Calu3 (cell line): ENCODE results near the gene PLCL2. TPM values are rescaled to one million over a fixed set of nuclear protein-coding genes. Genes with fewer than 3 reads are reported as not detected.
A peak's percentile ranks its signal among the peaks of the same experiment; 100 is the strongest.

Experiments used
- BruUV-seq: library from RNA; stranded (reverse); fragments of 400-500 nt; replicated peaks from 2 replicates; lab custom pipeline; 2021; lab: Mats Ljungman, UMichigan
- CTCF ChIA-PET: fragments of 300-600 bp; sonication (Branson Sonifier 250); formaldehyde crosslinking; loops from one replicate; lab custom pipeline; 2022; ENCODE audit warnings: antibody characterized with exemption; lab: Charles Lee
- DNase-seq: peaks from one replicate; pipeline ENCODE4 v3.0.0; 2022
- H3K27ac Mint-ChIP-seq: one replicate; pipeline ENCODE4 v1.8.0; 2022; ENCODE audit warnings: mixed read lengths; ENCODE audit not compliant: unreplicated experiment
- H3K27me3 Mint-ChIP-seq: one replicate; pipeline ENCODE4 v1.8.0; 2022; ENCODE audit warnings: mixed read lengths; ENCODE audit not compliant: unreplicated experiment
- H3K36me3 Mint-ChIP-seq: one replicate; pipeline ENCODE4 v1.8.0; 2022; ENCODE audit warnings: mild to moderate bottlenecking, moderate library complexity, mixed read lengths; ENCODE audit not compliant: insufficient read depth, unreplicated experiment
- H3K4me1 Mint-ChIP-seq: one replicate; pipeline ENCODE4 v1.8.0; 2022; ENCODE audit warnings: mild to moderate bottlenecking, low read depth, mixed read lengths; ENCODE audit not compliant: unreplicated experiment
- H3K4me3 Mint-ChIP-seq: one replicate; pipeline ENCODE4 v1.8.0; 2022; ENCODE audit warnings: mild to moderate bottlenecking, low read depth, moderate library complexity, mixed read lengths; ENCODE audit not compliant: unreplicated experiment
- H3K9me3 Mint-ChIP-seq: one replicate; pipeline ENCODE4 v1.8.0; 2022; ENCODE audit warnings: low read depth, mixed read lengths; ENCODE audit not compliant: unreplicated experiment
- intact Hi-C: fragments of 100-400 bp; cut with micrococcal nuclease; formaldehyde crosslinking; loops from one replicate; pipeline ENCODE4 v1.10.0; 2022; ENCODE audit not compliant: unreplicated experiment
- total RNA-seq: library from RNA; stranded (reverse); gene quantifications from 2 replicates; pipeline ENCODE4 v1.2.3, GENCODE V29; 2022
- TF ChIP-seq, protein P1 (sequence below): fragments of 200-600 bp; IDR thresholded peaks from one replicate; pipeline ENCODE4 v1.8.0; 2022; ENCODE audit warnings: antibody characterized with exemption; ENCODE audit not compliant: unreplicated experiment

The PLCL2 gene
- total RNA-seq, 1 experiment from 2014 or later = 5.8 TPM

DNA sequence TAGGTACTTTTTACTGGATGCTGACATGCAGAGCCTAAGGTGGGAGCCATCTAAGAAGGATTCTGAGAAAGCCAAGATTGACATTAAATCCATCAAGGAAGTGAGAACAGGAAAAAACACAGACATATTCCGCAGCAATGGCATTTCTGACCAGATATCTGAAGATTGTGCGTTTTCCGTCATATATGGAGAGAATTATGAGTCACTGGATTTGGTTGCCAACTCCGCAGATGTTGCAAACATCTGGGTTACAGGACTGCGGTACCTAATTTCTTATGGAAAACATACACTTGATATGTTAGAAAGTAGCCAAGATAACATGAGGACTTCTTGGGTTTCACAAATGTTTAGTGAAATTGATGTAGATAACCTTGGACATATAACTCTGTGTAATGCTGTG lies 125.1 kb downstream of the PLCL2 start:
- intact Hi-C loops = loop anchor here (5.0 kb wide), 2 partner anchors 63 to 123 kb away; no protein-coding TSS in a partner anchor
- BruUV-seq = no TSS peak
- TF ChIP-seq, protein P1, sequence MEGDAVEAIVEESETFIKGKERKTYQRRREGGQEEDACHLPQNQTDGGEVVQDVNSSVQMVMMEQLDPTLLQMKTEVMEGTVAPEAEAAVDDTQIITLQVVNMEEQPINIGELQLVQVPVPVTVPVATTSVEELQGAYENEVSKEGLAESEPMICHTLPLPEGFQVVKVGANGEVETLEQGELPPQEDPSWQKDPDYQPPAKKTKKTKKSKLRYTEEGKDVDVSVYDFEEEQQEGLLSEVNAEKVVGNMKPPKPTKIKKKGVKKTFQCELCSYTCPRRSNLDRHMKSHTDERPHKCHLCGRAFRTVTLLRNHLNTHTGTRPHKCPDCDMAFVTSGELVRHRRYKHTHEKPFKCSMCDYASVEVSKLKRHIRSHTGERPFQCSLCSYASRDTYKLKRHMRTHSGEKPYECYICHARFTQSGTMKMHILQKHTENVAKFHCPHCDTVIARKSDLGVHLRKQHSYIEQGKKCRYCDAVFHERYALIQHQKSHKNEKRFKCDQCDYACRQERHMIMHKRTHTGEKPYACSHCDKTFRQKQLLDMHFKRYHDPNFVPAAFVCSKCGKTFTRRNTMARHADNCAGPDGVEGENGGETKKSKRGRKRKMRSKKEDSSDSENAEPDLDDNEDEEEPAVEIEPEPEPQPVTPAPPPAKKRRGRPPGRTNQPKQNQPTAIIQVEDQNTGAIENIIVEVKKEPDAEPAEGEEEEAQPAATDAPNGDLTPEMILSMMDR = no peak
- CTCF ChIA-PET = no interaction called here
- H3K9me3 Mint-ChIP-seq = no peaks in the 10 kb centered on the region
- no peak overlapping the region for H3K27ac Mint-ChIP-seq
- H3K4me3 Mint-ChIP-seq = no peak overlapping the region
- H3K36me3 Mint-ChIP-seq = no peaks in the 10 kb centered on the region
- no peak for DNase-seq
- H3K27me3 Mint-ChIP-seq = no peaks in the 10 kb centered on the region
- peaks cover 34% of the 10 kb centered on the region for H3K4me1 Mint-ChIP-seq

DNA sequence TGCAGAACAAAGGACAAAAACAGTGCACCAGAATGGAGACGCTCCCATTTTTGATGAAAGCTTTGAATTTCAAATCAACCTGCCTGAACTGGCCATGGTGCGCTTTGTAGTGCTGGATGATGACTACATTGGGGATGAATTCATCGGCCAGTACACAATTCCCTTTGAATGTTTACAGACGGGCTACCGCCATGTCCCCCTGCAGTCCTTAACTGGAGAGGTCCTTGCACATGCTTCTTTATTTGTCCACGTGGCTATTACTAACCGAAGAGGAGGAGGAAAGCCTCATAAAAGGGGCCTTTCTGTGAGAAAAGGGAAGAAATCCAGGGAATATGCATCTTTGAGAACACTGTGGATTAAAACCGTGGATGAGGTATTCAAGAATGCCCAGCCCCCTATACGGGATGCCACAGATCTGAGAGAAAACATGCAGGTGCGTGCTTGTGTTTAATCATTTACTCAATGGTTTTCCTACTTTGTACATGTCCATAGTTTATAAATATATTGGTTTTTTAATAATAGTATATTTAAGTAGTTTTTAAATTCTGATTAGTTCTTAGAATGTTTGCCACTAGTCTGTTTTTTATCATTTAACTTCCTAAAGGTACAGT lies 127.1 kb downstream of the PLCL2 start:
- CTCF ChIA-PET = no interaction called here
- TF ChIP-seq, protein P1 = no peak
- Mint-ChIP-seq H3K36me3 (no peaks in the 10 kb centered on the region), H3K27ac (no peak overlapping the region), H3K4me1 (peaks cover 44% of the 10 kb centered on the region), H3K27me3 (no peaks in the 10 kb centered on the region), H3K4me3 (no peak overlapping the region), H3K9me3 (no peaks in the 10 kb centered on the region)
- no peak for DNase-seq
- intact Hi-C loops = loop anchor here (5.0 kb wide), 2 partner anchors 65 to 125 kb away; no protein-coding TSS in a partner anchor
- BruUV-seq = no TSS peak

DNA sequence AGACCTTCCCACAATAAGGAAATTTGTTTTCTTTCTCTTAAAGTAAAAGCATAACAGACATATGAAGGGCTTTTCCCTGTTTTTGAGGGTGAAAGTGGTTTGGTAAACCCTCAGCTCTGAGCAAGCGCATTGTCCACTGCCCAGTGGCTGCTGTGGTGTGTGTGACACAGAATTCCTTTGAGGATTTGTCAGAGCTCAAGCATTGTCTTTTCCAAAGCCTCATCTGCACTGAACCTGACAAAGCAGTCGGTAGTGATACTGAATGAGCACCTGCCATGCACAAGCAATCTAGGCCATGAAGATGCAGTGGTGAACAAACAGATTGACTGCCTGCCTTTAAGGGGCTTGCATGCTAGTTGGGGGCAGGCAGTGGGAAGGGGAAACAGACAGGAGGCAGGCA lies 128.3 kb downstream of the PLCL2 start:
- intact Hi-C loops = loop anchor here (5.0 kb wide), 2 partner anchors 66 to 126 kb away; no protein-coding TSS in a partner anchor
- Mint-ChIP-seq H3K36me3 (no peaks in the 10 kb centered on the region), H3K9me3 (no peaks in the 10 kb centered on the region), H3K27ac (peak overlapping the region; percentile 37), H3K4me1 (peaks cover 44% of the 10 kb centered on the region), H3K27me3 (no peaks in the 10 kb centered on the region), H3K4me3 (peak overlapping the region; percentile 49)
- CTCF ChIA-PET = interaction anchor here (1.5 kb wide), 1 partner anchor 129 kb away, joined by 4 read pairs; no protein-coding TSS in a partner anchor
- DNase-seq = no peak
- BruUV-seq = no TSS peak
- TF ChIP-seq, protein P1 = no peak

DNA sequence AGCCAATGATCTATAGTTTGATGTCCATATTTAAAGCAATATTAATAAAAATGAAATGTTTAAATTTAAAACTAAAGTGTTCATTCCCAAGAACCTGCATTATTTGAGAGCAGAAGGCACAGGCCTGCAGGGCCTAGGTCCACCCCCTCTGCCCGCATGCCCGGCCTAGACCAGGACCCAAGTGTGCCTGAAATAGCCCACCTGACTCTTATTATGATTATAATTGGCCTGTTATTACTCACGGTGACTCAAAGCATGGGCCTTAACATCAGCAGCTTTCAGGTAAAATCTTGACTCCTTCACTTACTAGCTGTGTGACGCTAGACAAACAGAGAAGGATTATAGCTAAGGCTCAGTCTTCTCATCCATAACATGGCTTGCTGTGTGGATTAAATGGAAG lies 128.8 kb downstream of the PLCL2 start:
- peak overlapping the region; percentile 49 for H3K4me3 Mint-ChIP-seq
- peaks cover 44% of the 10 kb centered on the region for H3K4me1 Mint-ChIP-seq
- intact Hi-C loops = loop anchor here (5.0 kb wide), 2 partner anchors 66 to 126 kb away; no protein-coding TSS in a partner anchor
- TF ChIP-seq, protein P1 = no peak
- no TSS peak for BruUV-seq
- no peaks in the 10 kb centered on the region for H3K27me3 Mint-ChIP-seq
- peak overlapping the region; percentile 37 for H3K27ac Mint-ChIP-seq
- no peaks in the 10 kb centered on the region for H3K36me3 Mint-ChIP-seq
- DNase-seq = no peak
- no peaks in the 10 kb centered on the region for H3K9me3 Mint-ChIP-seq
- CTCF ChIA-PET = interaction anchor here (1.5 kb wide), 1 partner anchor 129 kb away, joined by 4 read pairs; no protein-coding TSS in a partner anchor
